ENCODE measurements around the gene DYNLT2.

DYNLT2 gene

DNA sequence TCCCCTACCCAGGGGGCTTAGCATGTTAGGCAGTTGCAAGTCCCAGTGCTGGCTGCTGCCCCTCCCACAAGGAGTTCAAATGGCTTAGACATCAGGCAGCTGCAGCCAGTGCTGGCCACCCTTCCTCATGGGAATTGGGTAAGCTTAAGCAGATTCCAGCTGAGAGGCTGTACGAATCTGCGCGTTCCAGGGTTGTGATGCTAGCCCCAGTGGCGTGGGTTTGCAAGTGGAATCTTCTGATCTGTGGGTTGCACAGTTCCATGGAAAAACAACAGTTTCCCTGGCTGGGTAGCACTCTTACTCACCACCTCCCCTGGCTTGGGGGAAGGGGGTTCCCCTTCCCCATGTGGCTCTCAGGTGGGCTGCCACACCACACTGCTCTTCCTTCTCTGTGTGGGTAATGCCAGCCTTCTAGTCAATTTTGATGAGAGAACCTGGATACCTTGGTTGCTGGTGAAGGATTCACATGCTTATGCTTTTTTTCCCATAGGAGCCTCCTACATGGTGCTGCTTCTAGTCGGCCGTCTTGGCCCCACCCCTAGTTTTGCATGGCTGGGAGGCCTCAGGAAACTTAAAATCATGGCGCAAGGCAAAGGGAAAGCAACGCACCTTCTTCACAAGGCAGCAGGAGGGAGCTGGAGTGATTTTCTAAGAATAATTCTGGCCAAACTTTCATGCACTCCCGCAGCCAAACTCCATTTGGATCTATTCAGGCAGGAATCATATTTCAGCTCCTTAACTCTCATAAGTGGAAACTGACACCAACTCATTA is 13.0 kb downstream of the DYNLT2 start:
- DNase-seq (ENCODE audit: low spot score) = no peak

- no peak for DNase-seq (ENCODE audit: low spot score)
Measured at GRCh38 chr6:169729961-169730360, 21.4 kb downstream of the DYNLT2 start.

DNA sequence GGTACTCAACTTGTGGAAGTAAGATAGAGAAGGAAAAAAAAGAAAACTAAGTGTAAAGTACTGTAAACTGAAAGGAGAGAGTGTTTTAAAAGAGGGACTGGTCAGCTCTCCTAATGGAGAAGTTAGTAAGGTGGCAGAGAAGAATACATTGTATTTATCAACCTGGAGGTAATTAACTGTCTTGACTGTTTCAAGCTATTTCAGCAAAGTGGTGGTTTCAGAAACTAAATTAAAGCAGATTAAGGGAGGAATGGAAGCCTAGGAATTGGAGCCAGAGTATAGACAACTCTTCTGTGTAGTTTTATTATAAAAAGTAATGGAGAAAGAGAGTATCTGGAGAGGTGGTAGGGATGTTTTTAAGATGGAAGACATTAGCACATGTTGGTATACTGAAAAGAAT is 24.4 kb downstream of the DYNLT2 start:
- no peak for DNase-seq (ENCODE audit: low spot score)

GRCh38 chr6:169726049-169726400 is 25.3 kb downstream of the DYNLT2 start:
- DNase-seq (ENCODE audit: low spot score) = no peak

GRCh38 chr6:169725125-169726048 is 26.0 kb downstream of the DYNLT2 start:
- DNase-seq (ENCODE audit: low spot score) = peak; percentile 67

DNA sequence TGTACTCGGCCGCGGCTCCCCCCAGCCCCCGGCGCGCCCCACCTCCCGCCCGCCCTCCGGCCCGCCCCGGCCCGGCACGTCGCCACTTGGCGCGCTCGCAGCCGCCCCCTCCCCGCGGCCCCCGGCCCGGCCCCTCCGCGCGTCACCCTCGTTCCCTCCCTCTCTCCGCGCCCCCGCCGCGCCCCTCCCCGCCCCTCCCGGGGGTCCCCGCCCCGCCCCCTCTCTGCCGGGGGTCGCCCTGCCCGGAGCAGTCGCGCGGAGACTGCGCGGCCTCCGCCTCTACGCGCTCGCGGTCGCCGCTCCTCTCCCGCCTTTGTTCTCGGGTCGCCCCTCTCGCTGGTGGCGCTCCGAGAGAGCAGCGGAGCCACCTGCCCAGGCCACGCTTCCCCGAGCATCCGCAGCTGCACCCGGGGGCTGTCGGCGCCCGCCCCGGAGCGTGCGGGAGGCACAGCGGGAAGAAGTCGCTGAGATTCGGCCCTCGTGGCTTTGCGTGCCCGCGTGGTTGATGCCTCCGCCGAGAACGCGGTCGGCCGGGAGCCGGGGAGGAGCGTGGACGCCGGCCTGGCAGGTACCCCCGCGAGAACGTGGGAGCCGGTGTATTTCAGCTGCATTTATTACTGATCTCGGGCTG is 26.8 kb downstream of the DYNLT2 start, which contains the start of gene PHF10:
Gene PHF10, minus strand, starts transcription at position 7 of the 631 bp plus-strand sequence. CDS start 569 bp downstream, outside the sequence.
- DNase-seq (ENCODE audit: low spot score) = no peak

- DNase-seq (ENCODE audit: low spot score) = no peak
Measured at GRCh38 chr6:169723991-169724493, 27.3 kb downstream of the DYNLT2 start.

DNA sequence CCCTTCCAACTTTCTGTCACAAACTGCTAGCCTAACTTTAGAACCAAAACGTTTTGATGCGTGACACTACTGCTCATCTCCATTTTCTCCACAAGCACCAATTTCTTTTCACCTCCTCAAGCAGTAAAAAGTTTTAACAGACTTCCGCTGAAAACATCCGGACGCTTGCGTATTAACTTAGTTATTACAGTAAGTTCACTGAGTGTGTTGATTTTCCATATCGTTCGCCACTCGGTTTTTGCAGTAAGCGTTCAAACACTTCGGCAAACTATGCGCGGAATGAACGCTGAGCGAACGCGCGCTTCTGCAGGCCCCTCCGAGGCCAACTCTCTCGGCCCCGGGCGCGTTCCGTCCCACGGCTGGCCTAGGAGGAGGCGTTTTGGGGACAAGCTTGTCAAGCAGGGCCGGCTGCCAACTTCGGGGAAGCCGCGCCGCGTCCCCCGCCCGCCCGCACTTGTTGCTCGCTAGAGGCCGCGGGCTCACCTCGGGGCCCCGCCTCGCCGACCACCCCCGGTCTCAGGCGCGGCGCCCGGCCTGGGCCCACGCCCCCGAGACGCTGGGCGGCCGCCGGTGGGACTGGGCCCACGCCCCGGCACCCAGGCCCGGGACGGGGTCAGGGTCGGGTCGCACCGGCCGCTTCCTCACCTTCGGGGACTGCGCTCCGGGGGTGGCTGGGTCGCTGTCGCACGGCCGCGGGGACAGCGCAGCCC is 28.0 kb downstream of the DYNLT2 start:
- peak; percentile 44 for DNase-seq (ENCODE audit: low spot score)

- DNase-seq (ENCODE audit: low spot score) = peak; percentile 73
Measured at GRCh38 chr6:169722362-169723199, 28.8 kb downstream of the DYNLT2 start.

- no peak for DNase-seq (ENCODE audit: low spot score)
Measured at GRCh38 chr6:169720207-169720855, 31.0 kb downstream of the DYNLT2 start.

DNA sequence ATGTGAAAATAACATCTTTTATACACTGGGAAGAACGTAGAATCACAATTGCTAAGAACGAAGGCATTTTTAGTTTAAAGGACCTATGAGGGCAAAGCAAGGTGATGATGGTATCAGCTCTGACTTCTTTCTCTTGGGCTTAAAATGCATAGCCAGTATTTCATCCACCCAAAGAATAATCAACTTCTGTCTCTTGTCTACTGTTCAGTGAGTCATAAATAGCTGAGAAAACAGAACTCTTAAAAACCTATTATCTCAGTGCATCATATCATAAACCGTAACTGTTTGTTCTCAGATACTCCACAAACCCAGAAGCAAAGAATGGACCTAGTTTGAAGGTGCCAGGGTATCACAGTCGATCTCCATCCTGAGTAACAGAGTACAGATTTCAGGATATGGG is 32.3 kb downstream of the DYNLT2 start:
- no peak for DNase-seq (ENCODE audit: low spot score)

DNA sequence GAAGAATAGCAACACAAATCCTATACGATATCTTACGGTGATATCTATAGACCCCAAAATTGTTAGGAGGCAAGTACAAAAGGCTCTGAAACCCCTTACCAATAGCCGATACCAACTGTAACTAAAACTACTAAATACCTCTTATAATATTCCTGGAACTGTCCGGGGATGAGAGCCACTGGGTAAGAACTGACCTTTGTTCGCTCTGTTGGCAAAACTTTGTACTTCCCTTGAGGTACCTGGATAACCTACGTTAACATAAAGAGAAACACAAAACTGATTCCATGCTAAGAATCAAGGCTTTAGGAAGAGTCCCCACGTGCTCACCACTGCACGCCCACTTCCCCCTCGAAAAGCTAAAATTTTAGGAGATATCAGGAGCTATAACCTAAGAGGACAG is 36.8 kb downstream of the DYNLT2 start:
- no peak for DNase-seq (ENCODE audit: low spot score)

GRCh38 chr6:169714178-169714577 is 37.2 kb downstream of the DYNLT2 start:
- no peak for DNase-seq (ENCODE audit: low spot score)

DNA sequence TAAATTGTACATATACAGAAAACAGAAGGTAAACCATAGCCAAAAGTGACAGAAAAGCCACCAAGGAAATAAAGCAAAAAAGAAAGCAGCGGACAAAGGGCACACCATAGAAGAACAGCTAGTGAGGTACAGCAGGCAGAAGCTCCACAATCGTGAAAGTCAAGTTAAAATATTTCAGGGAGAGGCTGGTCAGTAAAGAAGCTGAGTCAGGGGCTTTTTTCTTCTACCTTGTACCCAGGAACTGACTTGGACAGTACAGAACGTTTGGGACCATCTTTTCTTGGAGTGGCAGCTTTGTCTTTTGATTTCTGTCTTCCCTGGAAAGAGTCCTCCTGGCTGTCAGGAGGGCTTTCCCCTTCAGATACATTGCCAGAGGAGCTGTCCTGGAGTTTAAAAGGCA is 41.4 kb downstream of the DYNLT2 start:
- no peak for DNase-seq (ENCODE audit: low spot score)

GRCh38 chr6:169709293-169709692 is 42.1 kb downstream of the DYNLT2 start:
- DNase-seq (ENCODE audit: low spot score) = no peak

DNA sequence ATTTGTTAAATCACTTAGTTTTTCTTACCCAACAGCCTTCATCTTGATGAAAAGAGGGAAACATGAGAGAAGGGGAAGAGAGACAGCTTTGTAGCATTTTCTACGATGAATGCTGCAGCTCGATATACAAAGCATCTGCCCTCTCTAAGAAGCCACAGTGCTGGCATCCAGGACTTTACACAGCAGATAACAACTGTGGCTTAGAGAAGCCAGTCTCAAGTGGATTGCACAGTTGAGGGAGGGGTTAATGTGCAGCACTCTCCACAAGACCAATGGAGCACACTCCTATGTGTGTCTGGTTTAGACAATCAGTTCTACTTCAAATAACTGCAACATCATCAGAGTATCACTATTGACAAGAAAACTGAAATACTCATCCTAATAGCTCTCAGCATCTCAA is 43.6 kb downstream of the DYNLT2 start:
- DNase-seq (ENCODE audit: low spot score) = no peak

GRCh38 chr6:169702840-169703246 is 48.5 kb downstream of the DYNLT2 start:
- DNase-seq (ENCODE audit: low spot score) = no peak

DNA sequence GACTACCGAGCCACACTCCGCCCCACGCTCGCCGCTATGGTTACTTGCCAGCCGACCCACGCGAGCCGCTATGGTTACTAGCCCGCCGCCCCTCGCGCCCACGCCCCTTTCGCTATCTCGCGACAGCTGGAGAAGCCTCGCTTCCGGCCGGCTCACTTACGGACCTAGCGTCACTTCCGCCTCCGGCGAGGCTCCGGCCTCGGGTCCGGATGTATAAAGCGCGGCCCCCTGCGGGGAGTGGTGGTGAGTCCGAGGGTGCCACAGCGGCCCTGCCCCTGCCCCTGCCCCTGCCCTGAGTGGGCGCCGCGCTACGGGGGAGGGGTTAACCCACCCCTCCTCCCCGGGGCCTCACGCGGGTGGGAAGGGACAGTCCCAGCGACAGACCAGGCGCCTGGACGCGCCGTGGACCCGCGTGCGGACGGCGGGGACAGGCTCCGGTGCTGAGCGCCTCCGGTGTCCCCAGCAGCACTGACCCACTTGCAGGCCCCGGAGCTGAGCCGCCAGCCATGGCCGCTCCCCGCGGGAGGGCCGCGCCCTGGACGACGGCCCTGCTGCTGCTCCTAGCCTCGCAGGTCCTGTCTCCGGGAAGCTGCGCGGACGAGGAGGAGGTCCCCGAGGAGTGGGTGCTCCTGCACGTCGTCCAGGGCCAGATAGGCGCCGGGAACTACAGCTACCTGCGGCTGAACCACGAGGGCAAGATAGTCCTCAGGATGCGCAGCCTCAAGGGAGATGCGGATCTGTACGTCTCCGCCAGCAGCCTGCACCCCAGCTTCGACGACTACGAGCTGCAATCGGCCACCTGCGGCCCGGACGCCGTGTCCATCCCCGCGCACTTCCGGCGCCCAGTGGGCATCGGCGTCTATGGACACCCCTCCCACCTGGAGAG is 49.2 kb downstream of the DYNLT2 start, which contains the start of the genes C6orf120 and WDR27:
Gene C6orf120, plus strand, starts transcription at position 173 of the 886 bp plus-strand sequence. Its CDS starts 334 bp downstream, at position 507.
Gene WDR27, minus strand, starts transcription at position 76 of the 886 bp plus-strand sequence. CDS start 13,024 bp downstream, outside the sequence.
- DNase-seq (ENCODE audit: low spot score) = peak; percentile 94
